NCI-H1417 treated with DMSO at 0.1 percent for 48 hours (cell line): ENCODE results near the gene DHRS9.
"Not testable (repeated sequence)": the region's sequence is repeated elsewhere in the genome, so short reads cannot be mapped to it uniquely, and the experiment has no call there.

Experiments
- DNase-seq: peaks from one replicate; lab custom pipeline; 2025; lab: John Stamatoyannopoulos, UW

The DHRS9 gene

DNA sequence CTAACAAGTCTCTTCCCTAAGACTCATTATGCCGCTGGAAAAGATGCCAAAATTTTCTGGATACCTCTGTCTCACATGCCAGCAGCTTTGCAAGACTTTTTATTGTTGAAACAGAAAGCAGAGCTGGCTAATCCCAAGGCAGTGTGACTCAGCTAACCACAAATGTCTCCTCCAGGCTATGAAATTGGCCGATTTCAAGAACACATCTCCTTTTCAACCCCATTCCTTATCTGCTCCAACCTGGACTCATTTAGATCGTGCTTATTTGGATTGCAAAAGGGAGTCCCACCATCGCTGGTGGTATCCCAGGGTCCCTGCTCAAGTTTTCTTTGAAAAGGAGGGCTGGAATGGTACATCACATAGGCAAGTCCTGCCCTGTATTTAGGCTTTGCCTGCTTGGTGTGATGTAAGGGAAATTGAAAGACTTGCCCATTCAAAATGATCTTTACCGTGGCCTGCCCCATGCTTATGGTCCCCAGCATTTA is 26.3 kb downstream of the DHRS9 start:
- DNase-seq = no peak

DNA sequence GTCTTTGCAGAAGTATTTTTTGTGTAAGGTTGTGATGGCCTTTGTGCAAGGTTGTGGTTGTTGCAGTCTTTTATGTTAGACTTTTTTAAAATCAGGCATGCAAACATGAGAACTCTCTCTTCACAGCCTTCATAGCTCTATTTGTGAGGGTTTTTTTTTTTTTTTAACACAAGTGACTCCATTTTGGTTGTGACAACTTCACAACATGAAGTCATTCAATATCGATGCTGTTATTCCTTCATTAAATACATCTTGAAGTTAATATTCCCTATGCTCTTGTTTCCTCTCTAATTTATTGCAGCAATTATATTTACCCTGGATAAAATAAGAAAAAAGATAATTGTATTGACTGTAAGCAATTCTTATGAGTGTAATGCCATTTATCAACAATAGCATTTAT is 35.5 kb downstream of the DHRS9 start:
- no peak for DNase-seq

- DNase-seq = no peak
These were observed 36.1 kb downstream of the DHRS9 start for GRCh38 chr2:169105476-169105875.

DNA sequence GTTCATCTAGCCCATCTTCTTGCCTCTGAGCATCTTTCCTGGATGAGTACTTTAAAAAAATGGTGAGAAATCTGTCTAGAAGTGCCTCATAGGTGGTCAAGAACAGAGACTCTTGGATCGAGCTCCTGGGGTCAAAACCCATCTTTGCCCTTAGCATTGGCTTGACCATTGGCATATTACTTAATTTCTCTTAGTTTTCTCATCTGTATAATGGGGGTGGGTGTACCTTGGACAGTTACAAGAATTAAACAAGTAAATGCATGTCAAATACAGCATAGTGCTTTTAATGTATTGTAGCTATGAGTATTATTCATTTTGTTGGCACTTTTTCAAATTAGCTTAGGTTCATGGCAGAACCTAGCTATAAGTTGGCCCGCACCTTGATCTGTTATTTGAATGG is 36.8 kb downstream of the DHRS9 start:
- DNase-seq = no peak

- no peak for DNase-seq
These were observed 37.5 kb downstream of the DHRS9 start for GRCh38 chr2:169106563-169107545.

GRCh38 chr2:169107645-169108044 is 38.3 kb downstream of the DHRS9 start:
- no peak for DNase-seq

GRCh38 chr2:169108099-169108884 is 38.9 kb downstream of the DHRS9 start:
- DNase-seq = no peak

- DNase-seq = no peak
These were observed 40.4 kb downstream of the DHRS9 start for GRCh38 chr2:169109502-169110409.

- DNase-seq = no peak
These were observed 41.1 kb downstream of the DHRS9 start for GRCh38 chr2:169110419-169110818.

- no peak for DNase-seq
These were observed 41.6 kb downstream of the DHRS9 start for GRCh38 chr2:169110916-169111315.

DNA sequence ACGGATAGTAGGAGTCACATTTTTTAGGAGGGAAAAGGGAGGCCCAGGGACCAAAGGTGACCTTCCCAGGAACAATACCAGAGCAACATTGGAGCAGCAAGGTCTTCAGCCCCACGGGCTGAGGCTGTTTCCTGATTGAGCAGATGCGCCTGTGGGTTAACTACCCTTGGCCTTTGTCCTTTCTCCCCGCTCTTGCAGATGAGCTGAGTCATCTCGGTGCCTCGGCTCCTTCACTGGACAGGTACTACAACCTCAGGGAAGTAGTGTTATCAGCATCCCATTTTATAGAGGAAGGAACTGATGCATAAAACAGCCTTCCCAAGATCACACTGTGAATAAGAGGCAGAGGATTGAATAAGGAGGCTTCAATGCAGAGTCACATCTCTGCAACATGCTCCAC is 43.5 kb downstream of the DHRS9 start:
- DNase-seq = no peak

GRCh38 chr2:169114056-169114455 is 44.7 kb downstream of the DHRS9 start:
- DNase-seq = no peak

DNA sequence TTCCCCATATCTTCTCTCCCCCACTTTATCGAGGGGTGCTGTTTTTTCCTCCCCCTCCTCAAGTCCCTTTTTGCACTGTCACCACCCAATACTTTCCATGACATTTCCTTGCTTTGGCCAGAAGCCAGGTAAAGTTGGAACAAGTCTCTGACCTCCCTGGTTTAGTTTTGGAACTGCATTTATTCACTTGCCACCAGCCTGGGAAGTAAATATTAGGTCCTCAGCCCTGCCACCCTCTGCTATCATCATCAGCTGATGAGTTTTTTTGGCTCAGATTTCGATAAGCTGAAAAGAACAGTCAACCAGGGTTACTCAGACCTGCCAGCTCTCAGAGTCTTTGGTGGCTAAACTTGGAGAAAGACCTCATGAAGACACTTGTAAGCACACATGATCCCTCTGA is 47.0 kb downstream of the DHRS9 start:
- no peak for DNase-seq

DNA sequence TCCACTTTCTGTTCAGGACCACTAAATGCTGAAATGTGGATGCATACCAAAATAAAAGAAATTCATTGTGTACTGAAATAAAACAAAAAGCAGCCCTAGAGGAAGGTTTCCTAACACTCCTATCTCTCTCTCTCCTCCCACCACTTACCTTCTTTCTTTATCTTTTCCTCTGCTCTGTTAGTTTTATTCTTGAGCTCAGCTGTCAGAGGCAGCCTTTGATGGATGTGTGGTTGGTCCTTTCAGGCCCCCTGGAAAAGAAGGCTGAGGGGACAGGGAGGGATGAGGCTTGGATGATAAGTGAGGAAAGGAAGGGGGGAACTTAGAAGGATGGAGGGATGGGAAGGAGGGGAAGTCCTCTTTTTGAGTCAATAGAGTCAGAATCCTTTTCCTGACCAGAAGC is 47.6 kb downstream of the DHRS9 start:
- DNase-seq = no peak

GRCh38 chr2:169118060-169118459 is 48.7 kb downstream of the DHRS9 start:
- DNase-seq = no peak

- DNase-seq = no peak
These were observed 49.9 kb downstream of the DHRS9 start for GRCh38 chr2:169119123-169119760.

DNA sequence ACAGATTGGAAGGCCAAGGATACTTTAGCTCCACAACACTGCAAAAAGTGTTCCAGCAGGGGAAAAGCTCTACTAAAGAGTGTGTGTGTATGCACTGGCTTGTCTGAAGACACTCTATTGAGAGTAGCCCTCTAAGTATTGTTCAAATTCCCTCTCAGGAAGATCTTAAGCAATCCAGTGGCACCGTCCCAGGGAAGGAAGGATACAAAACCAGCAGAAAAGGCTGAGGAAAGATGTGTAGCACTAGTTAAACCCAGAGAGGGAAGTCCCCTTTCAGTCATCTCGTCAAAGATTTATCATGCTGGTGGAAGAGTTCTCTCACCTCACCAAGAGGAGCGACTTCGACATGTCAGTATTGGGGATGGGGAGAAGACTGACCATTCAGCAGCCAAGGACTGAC is 50.5 kb downstream of the DHRS9 start:
- DNase-seq = no peak

GRCh38 chr2:169129703-169130243 is 60.4 kb downstream of the DHRS9 start:
- DNase-seq = no peak

GRCh38 chr2:169131587-169132512 is 62.5 kb downstream of the DHRS9 start:
- no peak for DNase-seq

DNA sequence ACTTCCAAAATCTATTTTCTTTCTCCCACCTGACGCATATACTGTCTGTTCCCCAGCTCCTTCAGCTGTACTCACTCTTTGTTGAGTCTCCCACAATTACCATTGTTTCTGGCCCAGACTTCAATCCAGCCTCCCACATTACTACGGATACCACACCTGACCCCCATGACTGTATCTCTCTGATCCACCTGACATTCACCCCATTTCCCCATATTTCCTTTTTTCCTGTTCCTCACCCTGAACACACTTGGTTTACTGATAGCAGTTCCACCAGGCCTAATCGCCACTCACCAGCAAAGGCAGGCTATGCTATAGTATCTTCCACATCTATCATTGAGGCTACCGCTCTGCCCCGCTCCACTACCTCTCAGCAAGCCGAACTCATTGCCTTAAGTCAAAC is 64.9 kb downstream of the DHRS9 start:
- DNase-seq = not testable (repeated sequence)
